WTC11 (cell line): ENCODE results near the gene KLHL29. TPM values are rescaled to one million over a fixed set of nuclear protein-coding genes. Genes with fewer than 3 reads are reported as not detected.

Source experiments
- ATAC-seq: fragments of 200-7000 bp; cut with Tn5 transposase; 2 replicates; pipeline ENCODE4 v1.10.0; 2021; ENCODE audit warnings: mild to moderate bottlenecking, moderate library complexity
- CTCF ChIA-PET: fragments of 300-600 bp; sonication (Branson Sonifier 250); formaldehyde crosslinking; loops from one replicate; lab custom pipeline; 2021; ENCODE audit warnings: antibody characterized with exemption; lab: Charles Lee
- POLR2A ChIA-PET: fragments of 350-600 bp; sonication (Branson Sonifier 250); formaldehyde crosslinking; loops from one replicate; lab custom pipeline; 2021; ENCODE audit warnings: antibody characterized with exemption; lab: Charles Lee
- DNase-seq: peaks from one replicate; pipeline ENCODE4 v3.0.0; 2021; ENCODE audit warnings: low spot score
- H3K27ac Mint-ChIP-seq: 2 replicates; pipeline ENCODE4 v1.8.0; 2021; ENCODE audit warnings: mixed read lengths
- H3K27me3 Mint-ChIP-seq: 2 replicates; pipeline ENCODE4 v1.8.0; 2021; ENCODE audit warnings: low read depth, mild to moderate bottlenecking, moderate library complexity, mixed read lengths
- H3K36me3 Mint-ChIP-seq: 2 replicates; pipeline ENCODE4 v1.8.0; 2021; ENCODE audit warnings: mixed read lengths
- H3K4me1 Mint-ChIP-seq: 2 replicates; pipeline ENCODE4 v1.8.0; 2022; ENCODE audit warnings: mixed read lengths
- H3K4me3 Mint-ChIP-seq: 2 replicates; pipeline ENCODE4 v1.8.0; 2021; ENCODE audit warnings: mild to moderate bottlenecking, moderate library complexity, mixed read lengths
- H3K9me3 Mint-ChIP-seq: 2 replicates; pipeline ENCODE4 v1.8.0; 2021; ENCODE audit warnings: mixed read lengths
- ESRRA ChIP-seq: sonication (generic); formaldehyde crosslinking; IDR thresholded peaks from 2 replicates; pipeline ENCODE4 v1.8.1; 2022; ENCODE audit warnings: mild to moderate bottlenecking, missing genetic modification reagents, borderline replicate concordance
- FOXJ3 ChIP-seq: sonication (generic); formaldehyde crosslinking; IDR thresholded peaks from 2 replicates; pipeline ENCODE4 v1.9.0; 2021; ENCODE audit warnings: missing genetic modification reagents, mild to moderate bottlenecking, borderline replicate concordance
- FOXP1 ChIP-seq: sonication (generic); formaldehyde crosslinking; IDR thresholded peaks from 2 replicates; pipeline ENCODE4 v1.8.0; 2022; ENCODE audit warnings: missing genetic modification reagents, mild to moderate bottlenecking, moderate library complexity, borderline replicate concordance
- GRHL2 ChIP-seq: fragments of 250-450 bp; sonication (Bioruptor Pico); IDR thresholded peaks from 2 replicates; pipeline ENCODE4 v1.8.0; 2022; ENCODE audit warnings: mild to moderate bottlenecking, moderate library complexity; ENCODE audit not compliant: insufficient replicate concordance, severe bottlenecking
- JUN ChIP-seq: sonication (generic); formaldehyde crosslinking; IDR thresholded peaks from 2 replicates; pipeline ENCODE4 v1.8.0; 2023; ENCODE audit warnings: mild to moderate bottlenecking, missing genetic modification reagents
- NR1H2 ChIP-seq: sonication (generic); formaldehyde crosslinking; IDR thresholded peaks from 2 replicates; pipeline ENCODE4 v1.9.0; 2021; ENCODE audit warnings: mild to moderate bottlenecking, moderate library complexity, missing genetic modification reagents
- OVOL2 ChIP-seq: fragments of 250-450 bp; sonication (Bioruptor Pico); IDR thresholded peaks from 2 replicates; pipeline ENCODE4 v1.9.0; 2021; ENCODE audit warnings: mild to moderate bottlenecking, borderline replicate concordance
- PRRX2 ChIP-seq: fragments of 250-450 bp; sonication (Bioruptor Pico); IDR thresholded peaks from 2 replicates; pipeline ENCODE4 v1.8.0; 2021; ENCODE audit warnings: mild to moderate bottlenecking
- SP1 ChIP-seq: sonication (generic); formaldehyde crosslinking; conservative IDR thresholded peaks from 2 replicates; pipeline ENCODE4 v1.8.1; 2022; ENCODE audit warnings: missing genetic modification reagents
- USF1 ChIP-seq: sonication (generic); formaldehyde crosslinking; IDR thresholded peaks from 2 replicates; pipeline ENCODE4 v1.8.0; 2022; ENCODE audit warnings: mild to moderate bottlenecking, missing genetic modification reagents
- ZNF138 ChIP-seq: sonication (generic); formaldehyde crosslinking; conservative IDR thresholded peaks from 2 replicates; pipeline ENCODE4 v1.8.1; 2022; ENCODE audit warnings: mild to moderate bottlenecking, moderate library complexity, missing genetic modification reagents
- ZNF281 ChIP-seq: sonication (generic); formaldehyde crosslinking; IDR thresholded peaks from 2 replicates; pipeline ENCODE4 v1.8.0; 2023; ENCODE audit warnings: mild to moderate bottlenecking, missing genetic modification reagents
- ZNF425 ChIP-seq: fragments of 250-450 bp; sonication (Bioruptor Pico); conservative IDR thresholded peaks from 2 replicates; pipeline ENCODE4 v1.9.0; 2021; ENCODE audit warnings: mild to moderate bottlenecking
- total RNA-seq: library from RNA; stranded (reverse); gene quantifications from 3 replicates; pipeline ENCODE4 v1.2.3, GENCODE V29; 2021
- TF ChIP-seq, protein P1 (sequence below): sonication (generic); formaldehyde crosslinking; IDR thresholded peaks from 2 replicates; pipeline ENCODE4 v1.8.0; 2023; ENCODE audit warnings: missing genetic modification reagents
- TF ChIP-seq, protein P2 (sequence below): sonication (generic); formaldehyde crosslinking; IDR thresholded peaks from 2 replicates; pipeline ENCODE4 v1.8.0; 2022; ENCODE audit warnings: mild to moderate bottlenecking, missing genetic modification reagents
- TF ChIP-seq, protein P3 (sequence below): fragments of 250-450 bp; sonication (Bioruptor Pico); IDR thresholded peaks from 2 replicates; pipeline ENCODE4 v1.8.0; 2021; ENCODE audit warnings: mild to moderate bottlenecking
- TF ChIP-seq, protein P4 (sequence below): sonication (generic); formaldehyde crosslinking; IDR thresholded peaks from 2 replicates; pipeline ENCODE4 v1.8.1; 2022; ENCODE audit warnings: low read depth, mild to moderate bottlenecking, moderate library complexity, missing genetic modification reagents, borderline replicate concordance
- TF ChIP-seq, protein P5 (sequence below): sonication (generic); formaldehyde crosslinking; IDR thresholded peaks from 2 replicates; pipeline ENCODE4 v1.8.1; 2022; ENCODE audit warnings: missing genetic modification reagents, borderline replicate concordance
- TF ChIP-seq, protein P6 (sequence below): sonication (generic); formaldehyde crosslinking; IDR thresholded peaks from 2 replicates; pipeline ENCODE4 v1.8.0; 2022; ENCODE audit warnings: mild to moderate bottlenecking, missing genetic modification reagents

KLHL29 gene
- total RNA-seq, 1 experiment from 2014 or later: 7.1 TPM

- Mint-ChIP-seq H3K27me3 (no peaks in the 10 kb centered on the region), H3K27ac (no peak overlapping the region)
- TF ChIP-seq, protein P1, sequence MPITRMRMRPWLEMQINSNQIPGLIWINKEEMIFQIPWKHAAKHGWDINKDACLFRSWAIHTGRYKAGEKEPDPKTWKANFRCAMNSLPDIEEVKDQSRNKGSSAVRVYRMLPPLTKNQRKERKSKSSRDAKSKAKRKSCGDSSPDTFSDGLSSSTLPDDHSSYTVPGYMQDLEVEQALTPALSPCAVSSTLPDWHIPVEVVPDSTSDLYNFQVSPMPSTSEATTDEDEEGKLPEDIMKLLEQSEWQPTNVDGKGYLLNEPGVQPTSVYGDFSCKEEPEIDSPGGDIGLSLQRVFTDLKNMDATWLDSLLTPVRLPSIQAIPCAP (CRISPR knock-in tag): no peak
- TF ChIP-seq PRRX2: no peak
- TF ChIP-seq, protein P2, sequence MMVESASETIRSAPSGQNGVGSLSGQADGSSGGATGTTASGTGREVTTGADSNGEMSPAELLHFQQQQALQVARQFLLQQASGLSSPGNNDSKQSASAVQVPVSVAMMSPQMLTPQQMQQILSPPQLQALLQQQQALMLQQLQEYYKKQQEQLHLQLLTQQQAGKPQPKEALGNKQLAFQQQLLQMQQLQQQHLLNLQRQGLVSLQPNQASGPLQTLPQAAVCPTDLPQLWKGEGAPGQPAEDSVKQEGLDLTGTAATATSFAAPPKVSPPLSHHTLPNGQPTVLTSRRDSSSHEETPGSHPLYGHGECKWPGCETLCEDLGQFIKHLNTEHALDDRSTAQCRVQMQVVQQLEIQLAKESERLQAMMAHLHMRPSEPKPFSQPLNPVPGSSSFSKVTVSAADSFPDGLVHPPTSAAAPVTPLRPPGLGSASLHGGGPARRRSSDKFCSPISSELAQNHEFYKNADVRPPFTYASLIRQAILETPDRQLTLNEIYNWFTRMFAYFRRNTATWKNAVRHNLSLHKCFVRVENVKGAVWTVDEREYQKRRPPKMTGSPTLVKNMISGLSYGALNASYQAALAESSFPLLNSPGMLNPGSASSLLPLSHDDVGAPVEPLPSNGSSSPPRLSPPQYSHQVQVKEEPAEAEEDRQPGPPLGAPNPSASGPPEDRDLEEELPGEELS (CRISPR knock-in tag): no peak
- TF ChIP-seq NR1H2: no peak
- TF ChIP-seq ZNF281 (CRISPR knock-in tag): no peak
- no peak for TF ChIP-seq FOXP1 (CRISPR knock-in tag)
- TF ChIP-seq, protein P3, sequence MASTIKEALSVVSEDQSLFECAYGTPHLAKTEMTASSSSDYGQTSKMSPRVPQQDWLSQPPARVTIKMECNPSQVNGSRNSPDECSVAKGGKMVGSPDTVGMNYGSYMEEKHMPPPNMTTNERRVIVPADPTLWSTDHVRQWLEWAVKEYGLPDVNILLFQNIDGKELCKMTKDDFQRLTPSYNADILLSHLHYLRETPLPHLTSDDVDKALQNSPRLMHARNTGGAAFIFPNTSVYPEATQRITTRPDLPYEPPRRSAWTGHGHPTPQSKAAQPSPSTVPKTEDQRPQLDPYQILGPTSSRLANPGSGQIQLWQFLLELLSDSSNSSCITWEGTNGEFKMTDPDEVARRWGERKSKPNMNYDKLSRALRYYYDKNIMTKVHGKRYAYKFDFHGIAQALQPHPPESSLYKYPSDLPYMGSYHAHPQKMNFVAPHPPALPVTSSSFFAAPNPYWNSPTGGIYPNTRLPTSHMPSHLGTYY: no peak
- TF ChIP-seq, protein P4, sequence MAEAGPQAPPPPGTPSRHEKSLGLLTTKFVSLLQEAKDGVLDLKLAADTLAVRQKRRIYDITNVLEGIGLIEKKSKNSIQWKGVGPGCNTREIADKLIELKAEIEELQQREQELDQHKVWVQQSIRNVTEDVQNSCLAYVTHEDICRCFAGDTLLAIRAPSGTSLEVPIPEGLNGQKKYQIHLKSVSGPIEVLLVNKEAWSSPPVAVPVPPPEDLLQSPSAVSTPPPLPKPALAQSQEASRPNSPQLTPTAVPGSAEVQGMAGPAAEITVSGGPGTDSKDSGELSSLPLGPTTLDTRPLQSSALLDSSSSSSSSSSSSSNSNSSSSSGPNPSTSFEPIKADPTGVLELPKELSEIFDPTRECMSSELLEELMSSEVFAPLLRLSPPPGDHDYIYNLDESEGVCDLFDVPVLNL (CRISPR knock-in tag): no peak
- no peak for TF ChIP-seq GRHL2 (CRISPR knock-in tag)
- TF ChIP-seq, protein P5, sequence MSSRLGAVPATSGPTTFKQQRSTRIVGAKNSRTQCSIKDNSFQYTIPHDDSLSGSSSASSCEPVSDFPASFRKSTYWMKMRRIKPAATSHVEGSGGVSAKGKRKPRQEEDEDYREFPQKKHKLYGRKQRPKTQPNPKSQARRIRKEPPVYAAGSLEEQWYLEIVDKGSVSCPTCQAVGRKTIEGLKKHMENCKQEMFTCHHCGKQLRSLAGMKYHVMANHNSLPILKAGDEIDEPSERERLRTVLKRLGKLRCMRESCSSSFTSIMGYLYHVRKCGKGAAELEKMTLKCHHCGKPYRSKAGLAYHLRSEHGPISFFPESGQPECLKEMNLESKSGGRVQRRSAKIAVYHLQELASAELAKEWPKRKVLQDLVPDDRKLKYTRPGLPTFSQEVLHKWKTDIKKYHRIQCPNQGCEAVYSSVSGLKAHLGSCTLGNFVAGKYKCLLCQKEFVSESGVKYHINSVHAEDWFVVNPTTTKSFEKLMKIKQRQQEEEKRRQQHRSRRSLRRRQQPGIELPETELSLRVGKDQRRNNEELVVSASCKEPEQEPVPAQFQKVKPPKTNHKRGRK (CRISPR knock-in tag): no peak
- no peak for TF ChIP-seq ZNF425 (CRISPR knock-in tag)
These were observed 153.6 kb downstream of the KLHL29 start for GRCh38 chr2:23538566-23538965.

DNA sequence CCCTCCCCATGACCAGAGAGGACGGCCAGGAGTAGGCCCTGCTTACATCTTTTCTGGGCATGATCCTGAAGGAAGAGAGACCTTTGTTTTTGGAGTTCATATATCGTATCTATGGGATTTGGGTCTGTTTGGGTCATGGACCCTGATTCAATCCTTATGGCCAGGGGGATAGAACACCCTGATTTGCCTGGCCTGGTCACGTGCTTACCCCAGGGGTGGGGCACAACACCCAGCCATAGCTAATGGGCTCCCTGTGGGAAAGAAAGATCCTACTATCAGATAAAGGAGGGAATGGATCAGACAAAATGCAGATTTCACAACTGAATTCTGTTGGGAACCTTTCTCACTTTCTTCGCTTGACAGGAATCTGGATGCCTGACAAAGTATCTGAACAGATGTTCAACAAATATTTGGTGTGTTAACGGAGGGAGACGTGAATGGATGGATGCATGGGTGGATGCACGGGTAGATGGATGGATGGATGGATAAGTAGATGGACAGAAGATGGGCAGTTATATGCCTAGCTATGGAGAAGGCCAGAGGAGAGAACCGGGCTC lies 155.9 kb downstream of the KLHL29 start:
- Mint-ChIP-seq H3K36me3 (no peaks in the 10 kb centered on the region), H3K27ac (no peak overlapping the region), H3K4me1 (peaks cover 8% of the 10 kb centered on the region; the same call in 1 of the 2 replicates), H3K9me3 (no peaks in the 10 kb centered on the region), H3K4me3 (no peak overlapping the region), H3K27me3 (no peaks in the 10 kb centered on the region)
- DNase-seq: no peak
- ChIA-PET POLR2A (no interaction called here), CTCF (no interaction called here)
- no peak for ATAC-seq
- no peak for TF ChIP-seq USF1 (CRISPR knock-in tag)
- no peak for TF ChIP-seq JUN
- TF ChIP-seq SP1 (CRISPR knock-in tag): no peak
- TF ChIP-seq ESRRA (CRISPR knock-in tag): no peak
- no peak for TF ChIP-seq FOXJ3 (CRISPR knock-in tag)
- TF ChIP-seq, protein P6, sequence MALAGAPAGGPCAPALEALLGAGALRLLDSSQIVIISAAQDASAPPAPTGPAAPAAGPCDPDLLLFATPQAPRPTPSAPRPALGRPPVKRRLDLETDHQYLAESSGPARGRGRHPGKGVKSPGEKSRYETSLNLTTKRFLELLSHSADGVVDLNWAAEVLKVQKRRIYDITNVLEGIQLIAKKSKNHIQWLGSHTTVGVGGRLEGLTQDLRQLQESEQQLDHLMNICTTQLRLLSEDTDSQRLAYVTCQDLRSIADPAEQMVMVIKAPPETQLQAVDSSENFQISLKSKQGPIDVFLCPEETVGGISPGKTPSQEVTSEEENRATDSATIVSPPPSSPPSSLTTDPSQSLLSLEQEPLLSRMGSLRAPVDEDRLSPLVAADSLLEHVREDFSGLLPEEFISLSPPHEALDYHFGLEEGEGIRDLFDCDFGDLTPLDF: no peak
- no peak for TF ChIP-seq OVOL2
- TF ChIP-seq ZNF138 (CRISPR knock-in tag): no peak
- TF ChIP-seq NR1H2: no peak

More at GRCh38 chr2:23538566-23538965, 153.6 kb downstream of the KLHL29 start:
- H3K4me3 Mint-ChIP-seq: no peak overlapping the region
- peaks cover 21% of the 10 kb centered on the region for H3K4me1 Mint-ChIP-seq
- H3K36me3 Mint-ChIP-seq: no peaks in the 10 kb centered on the region
- POLR2A ChIA-PET: no interaction called here
- CTCF ChIA-PET: no interaction called here
- DNase-seq (no peak), ATAC-seq (no peak)
- no peaks in the 10 kb centered on the region for H3K9me3 Mint-ChIP-seq
